IPS-18c (cell line): Measurements from ENCODE around the gene FAM50A.
"Not testable (repeated sequence)": the region's sequence is repeated elsewhere in the genome, so short reads cannot be mapped to it uniquely, and the experiment has no call there.

Experiments
- H3K4me3 ChIP-seq: 2 replicates; pipeline ENCODE4 v1.7.0; 2013; ENCODE audit warnings: low read depth, mild to moderate bottlenecking, low read length, moderate library complexity; ENCODE audit not compliant: insufficient read depth
- H3K9me3 ChIP-seq: one replicate; pipeline ENCODE4 v1.6.1; 2013; ENCODE audit warnings: mild to moderate bottlenecking, low read length, moderate library complexity; ENCODE audit not compliant: control insufficient read depth, insufficient read depth

The FAM50A gene

GRCh38 chrX:154486052-154486395 lies 42.1 kb downstream of the FAM50A start:
- Histone ChIP-seq H3K9me3 (peaks cover 18% of the 10 kb centered on the region), H3K4me3 (peak overlapping the region; percentile 44)

DNA sequence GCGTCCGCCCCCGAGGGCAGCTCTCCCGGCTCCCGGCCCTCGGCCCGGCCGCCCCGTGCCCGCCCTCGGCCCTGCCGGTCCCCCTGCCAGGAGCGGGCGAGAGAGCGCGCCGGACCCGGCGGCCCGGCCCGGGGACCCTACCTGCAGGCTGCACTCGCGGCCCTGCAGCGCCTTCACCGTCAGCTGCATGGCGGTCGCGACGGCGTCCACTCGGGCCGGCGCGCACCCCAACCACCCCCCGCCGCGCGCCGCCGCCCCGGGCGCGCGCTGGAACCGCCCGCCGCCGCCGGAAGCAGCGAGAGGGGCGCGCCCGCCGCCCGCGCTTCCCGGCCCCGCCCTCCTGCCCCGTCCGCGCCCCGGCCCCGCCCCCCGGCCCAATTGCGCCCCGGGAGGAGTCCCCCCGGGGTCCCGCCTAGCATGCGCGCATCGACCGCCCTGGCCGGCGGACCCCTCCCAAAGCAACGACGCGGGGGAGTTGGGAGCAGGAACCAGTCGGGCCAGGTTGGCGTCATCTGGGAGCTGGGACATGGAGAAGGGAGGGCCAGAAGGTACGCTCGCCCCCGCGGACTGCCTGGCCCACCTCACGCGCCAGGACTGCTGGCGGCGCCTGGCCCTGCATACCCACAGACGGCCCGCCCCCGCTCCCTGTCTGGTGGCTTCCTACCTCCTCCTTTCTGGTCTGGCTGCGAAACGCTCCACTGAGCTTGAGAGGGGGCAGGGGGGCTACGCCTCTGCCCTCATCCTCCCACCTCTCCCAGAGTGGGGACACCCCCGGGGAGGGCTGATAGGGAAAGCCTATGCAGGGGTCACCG lies 42.7 kb downstream of the FAM50A start, which contains the start of gene UBL4A:
Gene UBL4A (minus strand): TSS at position 220 of the 812 bp plus-strand sequence. CDS start 31 bp downstream, at position 189.
- peaks cover 18% of the 10 kb centered on the region for H3K9me3 ChIP-seq
- H3K4me3 ChIP-seq, result peak within 1 kb of the TSS; percentile 44

GRCh38 chrX:154487518-154488290 lies 43.8 kb downstream of the FAM50A start:
- Histone ChIP-seq H3K9me3 (peaks cover 13% of the 10 kb centered on the region), H3K4me3 (no peak overlapping the region; the same call in 1 of the 2 replicates)

DNA sequence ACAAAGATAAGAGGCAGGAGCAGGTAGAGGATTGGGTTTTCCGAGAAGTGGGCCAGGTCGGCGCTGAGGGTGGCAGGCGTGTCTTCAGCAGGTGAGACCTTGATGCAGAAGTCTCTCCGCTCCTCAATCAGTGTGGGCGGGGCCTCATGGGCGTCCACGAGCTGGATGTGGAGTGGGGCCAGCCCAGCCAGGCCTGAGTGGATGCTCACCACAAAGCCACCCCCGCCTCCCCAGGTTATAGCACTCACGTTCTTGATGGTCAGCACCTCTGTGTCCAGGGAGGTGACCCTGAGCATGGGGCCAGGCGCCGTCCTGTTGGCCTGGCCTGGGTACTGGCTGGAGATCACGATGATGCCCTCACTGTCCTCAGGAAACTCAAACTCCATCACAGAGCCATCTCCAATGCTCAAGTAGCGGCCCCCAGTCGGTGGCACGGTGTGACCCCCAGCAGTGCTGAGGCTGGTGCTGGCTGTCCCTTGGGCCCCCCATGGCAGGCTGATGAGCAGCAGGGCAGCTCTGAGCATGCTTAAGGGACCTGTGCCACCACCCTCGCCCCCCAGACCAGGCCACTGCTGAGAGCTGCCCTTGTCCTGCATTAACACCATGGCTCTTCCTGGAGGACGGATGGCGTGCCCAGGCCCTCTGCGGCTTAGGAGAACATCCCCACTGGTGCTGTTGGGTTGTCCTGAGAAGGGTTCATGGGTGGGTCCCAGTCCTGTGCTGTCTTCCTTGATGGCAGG lies 44.6 kb downstream of the FAM50A start:
- Histone ChIP-seq H3K9me3 (peaks cover 13% of the 10 kb centered on the region), H3K4me3 (0 out of 2 replicates have a peak overlapping the region, but pooled peaks have one; percentile 15)

GRCh38 chrX:154489182-154489581 lies 45.2 kb downstream of the FAM50A start:
- Histone ChIP-seq H3K4me3 (no peak overlapping the region), H3K9me3 (peaks cover 15% of the 10 kb centered on the region)

DNA sequence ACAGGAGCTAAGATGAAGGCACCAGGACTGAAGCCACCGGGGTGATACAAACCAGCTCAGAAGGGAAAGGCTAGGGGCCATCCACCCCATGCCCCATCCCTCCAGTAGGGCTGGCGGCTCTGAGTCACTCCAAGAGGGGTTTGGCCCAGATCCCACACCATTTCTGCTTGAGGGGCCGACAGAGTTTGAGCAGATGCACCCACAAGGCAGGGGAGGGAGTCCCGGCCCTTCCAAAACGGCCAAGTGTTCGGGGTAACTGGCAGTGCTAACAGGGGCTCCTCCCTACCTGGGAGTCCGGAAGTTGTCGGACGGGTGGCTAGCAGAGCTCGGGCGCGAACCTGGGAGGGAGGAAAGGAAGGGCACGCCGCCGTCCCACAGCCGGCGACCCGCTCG lies 46.1 kb downstream of the FAM50A start:
- Histone ChIP-seq H3K4me3 (peak overlapping the region; percentile 42), H3K9me3 (peaks cover 16% of the 10 kb centered on the region)

GRCh38 chrX:154490414-154491083 lies 46.6 kb downstream of the FAM50A start, which contains the start of gene SLC10A3:
Gene SLC10A3, minus strand, starts transcription at chrX:154490629. Its CDS starts 1,689 bp downstream, at chrX:154488940.
- Histone ChIP-seq H3K9me3 (peaks cover 16% of the 10 kb centered on the region), H3K4me3 (peak within 1 kb of the TSS; percentile 49)

- Histone ChIP-seq H3K9me3 (peaks cover 13% of the 10 kb centered on the region), H3K4me3 (no peak overlapping the region)
Observed at GRCh38 chrX:154494715-154495114, 50.8 kb downstream of the FAM50A start.

DNA sequence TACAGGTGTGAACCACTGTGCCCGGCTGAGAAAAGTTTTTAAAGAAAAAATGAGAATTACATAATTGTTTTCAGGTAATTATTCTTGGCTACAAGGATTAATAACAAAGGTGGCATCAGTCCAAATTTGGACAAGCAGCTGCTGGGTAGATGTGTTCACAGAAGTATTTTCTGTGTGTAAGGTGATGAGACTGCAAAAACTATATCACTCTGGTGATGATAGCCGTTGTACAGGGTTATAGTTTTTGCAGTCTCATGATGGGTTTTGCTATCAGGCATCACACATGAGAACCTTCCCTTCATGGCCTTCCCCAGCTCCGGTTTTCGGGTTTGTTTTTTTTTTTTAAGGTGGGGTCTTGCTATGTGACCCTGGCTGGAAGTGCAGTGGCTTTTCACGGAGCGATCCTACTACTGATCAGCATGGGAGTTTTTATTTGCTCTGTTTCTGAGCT lies 51.6 kb downstream of the FAM50A start:
- H3K9me3 ChIP-seq, result peaks cover 13% of the 10 kb centered on the region
- H3K4me3 ChIP-seq, result no peak overlapping the region

- not testable (repeated sequence) for H3K9me3 ChIP-seq, H3K4me3 ChIP-seq
Observed at GRCh38 chrX:154496591-154497137, 52.7 kb downstream of the FAM50A start.
